Left hindlimb (tissue), 1 donor: ENCODE results near the gene BNIP5.
"Not testable (repeated sequence)": the region's sequence is repeated elsewhere in the genome, so short reads cannot be mapped to it uniquely, and the experiment has no call there.

ENCODE experiments used
- DNase-seq: peaks from one replicate; pipeline ENCODE4 v3.0.0-alpha.2; 2018

Gene BNIP5

DNA sequence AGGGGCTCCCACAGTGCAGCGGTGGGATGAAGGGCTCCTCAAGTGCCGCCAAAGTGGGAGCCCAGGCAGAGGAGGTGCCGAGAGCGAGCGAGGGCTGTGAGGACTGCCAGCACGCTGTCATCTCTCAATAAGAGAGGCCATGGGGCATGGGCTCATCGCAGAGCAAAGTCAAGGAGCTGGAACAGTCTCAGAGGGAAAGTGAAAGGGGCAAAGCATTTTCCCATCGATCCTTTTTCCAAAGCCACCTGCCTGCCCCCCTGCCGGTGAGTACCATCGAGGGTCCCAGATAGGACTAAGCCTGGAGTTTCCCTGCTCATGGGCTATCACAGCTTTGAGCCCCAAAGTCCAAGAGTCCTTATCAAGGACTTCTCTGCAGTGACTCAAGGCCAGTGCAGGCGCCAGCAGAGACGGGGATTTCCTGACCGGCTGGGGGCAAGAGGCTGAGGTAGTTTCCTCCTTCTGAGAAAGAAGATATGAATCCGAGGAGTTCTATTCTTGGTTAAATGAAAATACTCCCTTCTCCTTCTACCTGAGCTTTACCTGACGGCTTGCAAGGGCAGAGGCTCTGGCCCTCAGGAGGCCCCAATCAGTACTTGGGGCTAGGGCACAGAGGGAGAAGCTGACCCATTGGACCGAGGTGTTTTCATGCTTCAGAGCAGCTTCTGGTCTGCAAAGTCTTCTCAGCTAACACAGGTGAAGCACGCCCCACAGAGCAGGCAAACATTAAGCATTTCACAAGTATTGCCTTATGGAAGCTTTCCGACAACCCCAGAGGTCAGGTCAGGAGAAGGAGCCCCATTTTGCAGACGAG is 28.2 kb upstream of the BNIP5 start:
- no peak for DNase-seq

GRCh38 chr6:36364061-36364635 is 27.5 kb upstream of the BNIP5 start:
- not testable (repeated sequence) for DNase-seq

- DNase-seq: not testable (repeated sequence)
These were observed 26.7 kb upstream of the BNIP5 start for GRCh38 chr6:36363371-36363752.

- no peak for DNase-seq
These were observed 26.1 kb upstream of the BNIP5 start for GRCh38 chr6:36362551-36363370.

- DNase-seq: no peak
These were observed 24.4 kb upstream of the BNIP5 start for GRCh38 chr6:36361071-36361470.

GRCh38 chr6:36360241-36361054 is 23.8 kb upstream of the BNIP5 start:
- peak; percentile 77 for DNase-seq

- DNase-seq: no peak
These were observed 21.7 kb upstream of the BNIP5 start for GRCh38 chr6:36358226-36358915.

DNA sequence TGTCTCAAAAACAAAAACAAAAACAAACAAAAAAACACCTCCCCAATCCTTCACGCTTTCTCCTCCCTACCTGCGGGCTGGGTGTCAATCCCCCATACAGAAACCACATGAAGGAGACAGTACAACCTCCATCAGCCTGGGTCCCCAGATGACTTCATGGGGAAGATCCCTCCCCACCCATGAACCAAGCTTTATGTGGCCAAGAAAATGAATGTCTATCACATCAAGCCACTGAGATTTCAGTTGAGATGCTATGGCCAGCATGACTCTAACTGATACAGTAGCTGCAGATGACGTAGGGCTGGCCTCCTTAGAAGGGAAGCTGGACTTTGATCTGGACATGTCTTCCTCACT is 21.2 kb upstream of the BNIP5 start:
- DNase-seq: no peak

GRCh38 chr6:36355819-36356218 is 19.1 kb upstream of the BNIP5 start:
- DNase-seq: no peak

DNA sequence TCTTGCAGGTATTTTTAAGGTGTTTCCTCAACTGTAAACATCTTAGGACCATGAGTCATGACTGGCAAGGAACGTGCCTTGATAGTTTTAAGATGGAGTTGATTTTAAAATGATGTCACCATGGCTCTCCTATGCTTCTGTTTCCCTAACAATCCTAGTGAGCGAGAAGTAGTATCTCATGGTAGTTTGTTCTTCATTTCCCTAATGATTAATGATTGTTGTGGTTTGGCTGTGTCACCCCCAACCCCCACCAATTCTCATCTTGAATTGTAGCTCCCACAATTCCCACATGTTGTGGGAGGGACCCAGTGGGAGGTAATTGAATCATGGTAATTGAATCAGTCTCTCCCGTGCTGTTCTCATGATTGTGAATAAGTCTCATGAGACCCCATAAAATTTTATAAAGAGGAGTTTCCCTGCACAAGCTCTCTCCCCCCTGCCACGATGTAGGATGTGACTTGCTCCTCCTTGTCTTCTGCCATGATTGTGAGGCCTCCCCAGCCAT is 16.8 kb upstream of the BNIP5 start:
- DNase-seq: no peak

DNA sequence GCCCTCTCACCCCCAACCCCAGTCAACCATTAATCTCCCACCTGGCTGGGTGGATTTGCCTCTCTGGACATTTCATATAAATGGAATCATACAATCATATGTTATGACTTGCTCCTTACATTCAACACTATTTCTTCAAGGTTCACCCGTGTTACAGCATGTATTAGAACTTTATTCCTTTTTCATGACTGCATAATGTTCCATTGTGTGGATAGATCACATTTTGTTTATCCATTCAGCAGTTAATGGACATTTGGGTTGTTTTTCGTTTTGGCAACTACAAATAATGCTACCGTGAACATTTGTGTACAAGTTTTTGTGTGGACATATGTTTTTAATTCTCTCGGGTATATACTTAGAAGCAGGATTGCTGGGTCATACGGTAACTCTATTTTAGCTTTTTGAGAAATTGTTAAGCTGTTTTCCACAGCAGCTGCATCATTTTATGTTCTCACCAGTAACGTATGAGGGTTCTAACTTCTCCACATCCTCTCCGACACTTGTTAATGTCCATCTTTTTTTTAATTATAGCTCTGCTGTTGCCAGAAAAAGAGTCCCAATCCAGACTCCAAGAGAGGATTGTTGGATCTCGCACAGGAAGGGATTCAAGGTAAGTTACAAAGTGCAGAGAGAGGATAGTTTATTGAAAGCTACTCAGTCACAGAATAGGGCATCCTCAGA is 15.9 kb upstream of the BNIP5 start:
- no peak for DNase-seq

- DNase-seq: no peak
These were observed 14.2 kb upstream of the BNIP5 start for GRCh38 chr6:36350681-36351571.

DNA sequence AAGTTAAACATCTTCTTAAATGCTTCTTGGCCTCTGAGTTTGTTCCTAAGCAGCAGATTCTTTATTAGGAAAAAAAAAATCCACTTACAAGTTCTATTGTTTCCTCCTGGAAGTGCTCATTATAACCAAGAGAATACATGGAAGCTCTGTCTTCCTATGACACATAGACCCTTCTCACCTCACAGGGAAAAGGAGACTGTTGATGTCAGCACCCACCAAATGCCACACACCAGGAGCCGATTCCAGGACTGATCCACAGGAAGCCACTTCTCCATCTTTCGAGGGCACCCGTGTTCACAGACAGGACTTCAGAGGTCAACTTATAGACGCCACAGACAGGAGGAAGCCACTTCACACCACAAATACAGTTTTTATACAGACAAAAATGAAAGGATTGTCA is 13.4 kb upstream of the BNIP5 start:
- DNase-seq: no peak

DNA sequence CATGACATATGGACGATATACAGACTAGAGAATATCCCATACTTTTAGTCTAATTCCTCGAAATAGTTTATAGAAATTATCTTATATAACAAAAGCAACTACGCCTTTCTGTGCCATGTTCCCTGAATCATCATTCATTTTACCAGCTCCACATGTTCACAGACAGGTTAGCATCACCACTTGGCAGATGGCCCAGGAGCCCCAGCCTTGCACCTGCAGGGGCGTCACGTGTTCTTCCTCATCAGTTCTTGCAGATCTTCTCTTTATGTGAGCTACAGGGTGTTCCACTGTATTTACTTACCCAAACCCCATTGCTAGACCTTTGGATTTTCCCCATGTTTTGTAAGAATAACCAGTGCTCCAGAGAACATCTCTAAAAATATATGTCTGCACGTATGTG is 12.6 kb upstream of the BNIP5 start:
- DNase-seq: no peak

DNA sequence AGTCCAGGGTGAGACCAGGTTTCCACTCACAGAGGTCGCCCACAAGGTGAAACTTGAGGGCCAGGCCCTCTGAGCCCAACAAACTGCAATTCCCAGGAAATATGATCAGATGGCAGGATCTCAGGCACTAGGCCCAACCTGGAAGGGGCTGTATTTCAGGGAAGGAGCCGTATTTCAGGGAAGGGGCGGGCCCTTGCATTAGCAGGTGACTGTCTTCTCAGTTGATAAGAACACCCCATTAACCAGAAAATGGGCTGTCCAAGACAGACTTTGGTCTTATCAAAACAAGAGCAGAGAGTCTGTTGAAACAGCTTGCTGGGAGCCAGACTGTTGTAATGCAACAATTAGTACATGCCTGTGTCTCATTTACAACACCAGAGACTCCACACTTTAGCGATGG is 10.9 kb upstream of the BNIP5 start:
- DNase-seq: no peak

- DNase-seq: no peak
These were observed 10.0 kb upstream of the BNIP5 start for GRCh38 chr6:36346486-36347273.

DNA sequence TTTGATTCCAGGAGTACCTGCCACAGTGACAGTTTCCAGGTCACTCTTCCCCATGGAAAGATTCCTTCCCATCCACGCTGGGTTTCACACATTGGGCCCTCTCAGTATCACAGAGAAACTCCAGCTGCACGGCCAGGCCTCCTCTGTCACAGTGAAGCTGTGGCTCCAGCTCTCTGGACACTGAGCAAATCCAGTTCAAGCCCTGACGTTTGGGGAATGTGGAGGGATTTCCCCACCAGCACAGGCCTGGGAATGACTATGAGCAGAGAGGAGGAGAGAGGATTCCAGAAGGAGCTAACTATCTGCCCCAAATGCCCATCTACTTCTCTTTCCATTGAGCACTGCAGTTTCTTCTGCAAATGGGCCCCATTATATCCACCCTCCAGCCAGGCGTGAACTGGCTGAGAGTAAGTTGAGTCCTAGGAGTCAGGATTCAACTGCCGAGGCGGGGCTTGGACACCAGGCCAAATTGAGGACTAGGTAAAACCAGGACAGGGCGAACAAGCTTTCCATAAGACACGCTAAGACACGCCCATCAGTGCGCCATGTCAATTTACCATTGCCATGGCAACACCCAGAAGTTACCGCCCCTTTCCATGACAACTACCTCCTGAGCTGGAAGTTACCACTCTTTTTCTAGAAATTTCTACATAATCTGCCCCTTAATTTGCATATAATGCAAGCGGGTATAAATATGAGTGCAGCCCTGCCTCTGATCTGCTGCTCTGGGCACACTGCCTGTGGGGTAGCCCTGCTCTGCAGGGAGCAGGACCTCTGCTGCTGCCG is 9.2 kb upstream of the BNIP5 start:
- no peak for DNase-seq

DNA sequence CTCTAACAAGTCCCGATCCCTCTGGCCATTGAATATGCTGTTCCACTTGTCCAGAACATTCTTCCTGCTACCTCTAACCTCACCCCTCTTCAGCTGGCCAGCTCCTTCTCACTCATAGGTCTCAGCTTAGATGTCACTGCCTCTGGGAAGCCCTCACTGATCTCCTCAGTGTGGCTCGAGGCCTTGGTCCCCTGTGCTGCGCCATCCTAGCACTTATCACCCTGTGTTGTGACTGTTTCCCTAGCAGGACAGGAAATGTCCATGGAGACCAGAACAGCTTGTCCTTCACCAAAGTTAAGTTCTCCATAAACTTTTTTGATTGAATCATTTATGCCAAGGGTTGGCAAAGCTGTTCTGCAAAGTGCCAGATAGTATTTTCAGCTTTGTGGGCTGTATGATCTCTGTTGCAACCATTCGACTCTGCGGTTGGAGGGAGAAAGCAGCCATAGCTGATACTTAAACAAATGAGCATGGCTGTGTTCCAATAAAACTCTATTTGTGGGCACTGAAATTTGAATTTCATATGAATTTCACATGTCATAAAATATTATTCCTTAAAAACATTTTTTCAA is 6.5 kb upstream of the BNIP5 start:
- no peak for DNase-seq
